H1 (cell line): Measurements from ENCODE around the gene SYNPR.

Source experiments
- ATF2 ChIP-seq: IDR thresholded peaks from 2 replicates; pipeline ENCODE4 v1.6.1; 2012; ENCODE audit warnings: low read length, inconsistent platforms
- CHD1 ChIP-seq: IDR thresholded peaks from 2 replicates; pipeline ENCODE4 v1.6.1; 2012; ENCODE audit warnings: low read depth, low read length, improper control_type of control experiment
- CTCF ChIP-seq, 3 experiments: IDR thresholded peaks; 1 replicate in 2 of 3; 2 replicates in 1 of 3; pipeline versions ENCODE4 v1.5.1 to v1.6.1; 2011; ENCODE audit warnings: low read length in 3 of 3, mild to moderate bottlenecking in 3 of 3, inconsistent platforms in 2 of 3, low read depth in 1 of 3, moderate library complexity in 1 of 3; ENCODE audit not compliant: insufficient read depth in 1 of 3; ENCODE audit errors: control extremely low read depth in 1 of 3
- EP300 ChIP-seq, 2 experiments: IDR thresholded peaks; 1 replicate in 1 of 2; 2 replicates in 1 of 2; pipeline ENCODE4 v1.6.1; 2011 to 2012; ENCODE audit warnings: low read depth in 2 of 2, low read length in 2 of 2, mild to moderate bottlenecking in 2 of 2, borderline replicate concordance in 1 of 2, inconsistent platforms in 1 of 2, moderate library complexity in 1 of 2
- GABPA ChIP-seq: IDR thresholded peaks from 2 replicates; pipeline ENCODE4 v1.6.1; 2011; ENCODE audit warnings: mild to moderate bottlenecking, low read length, moderate library complexity, borderline replicate concordance; ENCODE audit not compliant: insufficient read depth
- POLR2A ChIP-seq, 2 experiments: IDR thresholded peaks; 1 replicate in 1 of 2; 2 replicates in 1 of 2; pipeline ENCODE4 v1.6.1; 2011; ENCODE audit warnings: low read depth in 2 of 2, low read length in 2 of 2, mild to moderate bottlenecking in 2 of 2; ENCODE audit errors: control extremely low read depth in 1 of 2
- POLR2AphosphoS5 ChIP-seq: IDR thresholded peaks from 2 replicates; pipeline ENCODE4 v1.6.1; 2011; ENCODE audit warnings: low read depth, low read length
- SAP30 ChIP-seq: fragments of 300-600 bp; sonication (generic); IDR thresholded peaks from 2 replicates; pipeline ENCODE4 v1.7.1; 2012; ENCODE audit warnings: low read length, moderate library complexity, mild to moderate bottlenecking, inconsistent platforms; ENCODE audit not compliant: insufficient read depth, insufficient replicate concordance
- TF ChIP-seq, protein P1 (sequence below): IDR thresholded peaks from 2 replicates; pipeline ENCODE4 v1.6.1; 2012; ENCODE audit warnings: inconsistent platforms

DNA sequence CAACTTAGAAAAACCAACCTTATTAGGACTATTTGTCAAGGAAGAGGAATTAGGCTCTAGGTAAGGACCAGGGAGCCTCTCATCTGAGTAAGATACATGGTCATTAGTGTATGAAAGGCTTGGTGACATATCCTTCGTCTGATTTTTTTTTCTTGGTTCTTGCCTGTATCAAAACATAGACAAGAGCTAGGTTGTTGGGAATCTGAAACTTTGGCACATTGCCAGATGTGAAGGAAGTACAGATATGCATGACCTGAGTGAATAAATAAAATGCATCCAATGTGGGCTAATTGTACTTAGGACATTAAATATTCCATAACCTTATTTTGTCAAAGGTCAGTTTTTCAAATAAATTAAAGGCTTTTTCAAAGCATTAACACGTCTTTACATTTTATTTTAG is 151.8 kb downstream of the SYNPR start:
- TF ChIP-seq CTCF (IDR thresholded peaks at IDR 0.05; ENCODE audit: control extremely low read depth in 1 of 3, insufficient read depth in 1 of 3, low read depth in 1 of 3, low read length in 3 of 3) (no peak), POLR2A (IDR thresholded peaks at IDR 0.05; ENCODE audit: control extremely low read depth in 1 of 2, low read depth in 2 of 2, low read length in 2 of 2) (no peak), CHD1 (no peak), SAP30 (no peak), EP300 (IDR thresholded peaks at IDR 0.05; ENCODE audit: borderline replicate concordance in 1 of 2, low read depth in 2 of 2, low read length in 2 of 2) (no peak), POLR2AphosphoS5 (no peak), GABPA (no peak), ATF2 (no peak)
- TF ChIP-seq, protein P1, sequence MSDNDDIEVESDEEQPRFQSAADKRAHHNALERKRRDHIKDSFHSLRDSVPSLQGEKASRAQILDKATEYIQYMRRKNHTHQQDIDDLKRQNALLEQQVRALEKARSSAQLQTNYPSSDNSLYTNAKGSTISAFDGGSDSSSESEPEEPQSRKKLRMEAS = no peak
